GM19452 (cell line): Measurements from ENCODE around the gene ENO4.

Experiments used
- ATAC-seq: cut with Tn5 transposase; IDR thresholded peaks from one replicate; pipeline ENCODE4 v1.9.1; 2021; ENCODE audit not compliant: unreplicated experiment

ENO4 gene

GRCh38 chr10:116828116-116828515 lies 21.2 kb upstream of the ENO4 start:
- ATAC-seq, result no peak

GRCh38 chr10:116829711-116830110 lies 19.6 kb upstream of the ENO4 start:
- no peak for ATAC-seq

GRCh38 chr10:116831086-116831485 lies 18.2 kb upstream of the ENO4 start:
- no peak for ATAC-seq

GRCh38 chr10:116831790-116832189 lies 17.5 kb upstream of the ENO4 start:
- ATAC-seq, result no peak

GRCh38 chr10:116833986-116834985 lies 15.0 kb upstream of the ENO4 start:
- ATAC-seq, result no peak

- no peak for ATAC-seq
These were observed 13.6 kb upstream of the ENO4 start for GRCh38 chr10:116835658-116836057.

GRCh38 chr10:116836083-116836482 lies 13.2 kb upstream of the ENO4 start:
- no peak for ATAC-seq

- no peak for ATAC-seq
These were observed 12.3 kb upstream of the ENO4 start for GRCh38 chr10:116836902-116837523.

- no peak for ATAC-seq
These were observed 11.1 kb upstream of the ENO4 start for GRCh38 chr10:116838143-116838725.

- no peak for ATAC-seq
These were observed 8.8 kb upstream of the ENO4 start for GRCh38 chr10:116840389-116841075.

- ATAC-seq, result no peak
These were observed 3.5 kb upstream of the ENO4 start for GRCh38 chr10:116845823-116846222.

- peak; percentile 79 for ATAC-seq
These were observed 1.0 kb upstream of the ENO4 start for GRCh38 chr10:116848032-116848943.

GRCh38 chr10:116848944-116849247 lies 403 bp upstream of the ENO4 start:
- ATAC-seq, result no peak

- no peak for ATAC-seq
These were observed 836 bp downstream of the ENO4 start for GRCh38 chr10:116850058-116850611.

- no peak for ATAC-seq
These were observed 2.9 kb downstream of the ENO4 start for GRCh38 chr10:116852246-116852645.

GRCh38 chr10:116853287-116853686 lies 4.0 kb downstream of the ENO4 start:
- ATAC-seq, result no peak

- ATAC-seq, result no peak
These were observed 4.4 kb downstream of the ENO4 start for GRCh38 chr10:116853701-116854100.

GRCh38 chr10:116857156-116857555 lies 7.9 kb downstream of the ENO4 start:
- no peak for ATAC-seq

GRCh38 chr10:116861796-116862195 lies 12.5 kb downstream of the ENO4 start:
- ATAC-seq, result no peak

GRCh38 chr10:116864436-116864835 lies 15.1 kb downstream of the ENO4 start:
- no peak for ATAC-seq
